CD4-positive, alpha-beta T cell (primary cell): ENCODE data around the gene RMRP. TPM values are rescaled to one million over a fixed set of nuclear protein-coding genes. Genes with fewer than 3 reads are reported as not detected.

ENCODE experiments used
- ATAC-seq: fragments of 200-7000 bp; cut with Tn5 transposase; one replicate; pipeline ENCODE4 v1.10.0; 2022; ENCODE audit warnings: mild to moderate bottlenecking; ENCODE audit not compliant: poor library complexity
- CTCF ChIA-PET: fragments of 350-600 bp; sonication (Branson Sonifier 250); formaldehyde crosslinking; loops from one replicate; lab custom pipeline; 2021; ENCODE audit warnings: antibody characterized with exemption, inconsistent platforms; lab: Charles Lee
- POLR2A ChIA-PET: fragments of 350-600 bp; sonication (Branson Sonifier 250); formaldehyde crosslinking; loops from one replicate; lab custom pipeline; 2021; ENCODE audit warnings: antibody characterized with exemption, inconsistent platforms; lab: Charles Lee
- DNase-seq, 14 experiments: peaks; one replicate each; pipeline ENCODE4 v3.0.0-alpha.2; 2013 to 2020; ENCODE audit warnings: mixed read lengths in 2 of 14
- H3K27ac ChIP-seq, 2 donors: one replicate each; pipeline versions ENCODE4 v1.5.1 to v1.7.0; 2013; ENCODE audit warnings: low read length in 2 of 2, low read depth in 1 of 2, mild to moderate bottlenecking in 1 of 2
- H3K27me3 ChIP-seq, 2 experiments: 1 replicate in 1 of 2; 2 replicates in 1 of 2; pipeline versions ENCODE4 v1.6.1 to v1.7.0; 2013; ENCODE audit warnings: low read length in 2 of 2, control low read depth in 1 of 2, mild to moderate bottlenecking in 1 of 2, moderate library complexity in 1 of 2; ENCODE audit not compliant: insufficient read depth in 2 of 2, control insufficient read depth in 1 of 2
- H3K36me3 ChIP-seq: one replicate; pipeline ENCODE4 v1.6.1; 2013; ENCODE audit warnings: low read length, control low read depth; ENCODE audit not compliant: insufficient read depth
- H3K4me1 ChIP-seq: one replicate; pipeline ENCODE4 v1.6.1; 2013; ENCODE audit warnings: low read length, control low read depth; ENCODE audit not compliant: insufficient read depth
- H3K4me3 ChIP-seq: one replicate; pipeline ENCODE4 v1.5.1; 2013; ENCODE audit warnings: mild to moderate bottlenecking, low read length, moderate library complexity
- H3K9me3 ChIP-seq, 2 experiments: 1 replicate in 1 of 2; 2 replicates in 1 of 2; pipeline versions ENCODE4 v1.6.1 to v1.7.0; 2013; ENCODE audit warnings: low read length in 2 of 2, mild to moderate bottlenecking in 2 of 2, control low read depth in 1 of 2, moderate library complexity in 1 of 2; ENCODE audit not compliant: control insufficient read depth in 1 of 2, insufficient read depth in 1 of 2
- H3K27ac Mint-ChIP-seq: one replicate; pipeline ENCODE4 v1.8.0; 2020; ENCODE audit warnings: mixed read lengths
- H3K27me3 Mint-ChIP-seq: one replicate; pipeline ENCODE4 v1.8.0; 2021; ENCODE audit warnings: mixed read lengths
- H3K36me3 Mint-ChIP-seq: one replicate; pipeline ENCODE4 v1.8.0; 2021; ENCODE audit warnings: low read depth, mixed read lengths
- H3K4me1 Mint-ChIP-seq: one replicate; pipeline ENCODE4 v1.8.0; 2021; ENCODE audit warnings: low read depth, mixed read lengths
- H3K4me3 Mint-ChIP-seq: one replicate; pipeline ENCODE4 v1.8.0; 2020; ENCODE audit warnings: mild to moderate bottlenecking, mixed read lengths
- H3K9me3 Mint-ChIP-seq: one replicate; pipeline ENCODE4 v1.8.0; 2020; ENCODE audit warnings: mixed read lengths
- CTCF ChIP-seq: fragments of 200-600 bp; IDR thresholded peaks from one replicate; pipeline ENCODE4 v1.8.0; 2022; ENCODE audit warnings: antibody characterized with exemption, mild to moderate bottlenecking
- intact Hi-C, 2 experiments: fragments of 100-400 bp; cut with DNase I in 1 of 2; cut with micrococcal nuclease in 1 of 2; formaldehyde crosslinking; loops; one replicate each; pipeline versions ENCODE4 v1.15.1 to v1.9.0; 2023 to 2025; cut with DNase I, micrococcal nuclease
- total RNA-seq, 174 experiments: library from RNA in 2 of 174; stranded (reverse) in 2 of 174; gene quantifications; one replicate each; pipeline ENCODE4 v1.2.3 and lab custom pipeline; 2021 to 2026

The RMRP gene
- total RNA-seq, 2 experiments from 2014 or later, result 14,857 to 24,615 TPM

GRCh38 chr9:35705372-35705771 lies 47.6 kb upstream of the RMRP start:
- Mint-ChIP-seq H3K27me3 (no peaks in the 10 kb centered on the region), H3K4me1 (no peaks in the 10 kb centered on the region), H3K36me3 (peaks cover 3% of the 10 kb centered on the region), H3K4me3 (no peak overlapping the region), H3K9me3 (no peaks in the 10 kb centered on the region), H3K27ac (no peak overlapping the region)
- DNase-seq (no peak), ATAC-seq (no peak)
- POLR2A ChIA-PET, result interaction anchor here (1.3 to 1.5 kb wide), 2 partner anchors 26 to 43 kb away, joined by 3 read pairs; partner anchors contain the start of gene TLN1
- CTCF ChIA-PET, result no interaction called here
- no peaks in the 10 kb centered on the region for H3K9me3 ChIP-seq
- H3K4me3 ChIP-seq, result no peak overlapping the region
- no peak overlapping the region for H3K27ac ChIP-seq
- no peaks in the 10 kb centered on the region for H3K4me1 ChIP-seq
- no peaks in the 10 kb centered on the region for H3K27me3 ChIP-seq
- TF ChIP-seq CTCF, result no peak
- H3K36me3 ChIP-seq, result peaks cover 92% of the 10 kb centered on the region
- intact Hi-C loops, result no loop called here

- DNase-seq, result no peak
- POLR2A ChIA-PET, result interaction anchor here (1.1 to 1.5 kb wide), 2 partner anchors 13 to 44 kb away, joined by 3 read pairs; no protein-coding TSS in a partner anchor
- Histone ChIP-seq H3K4me3 (no peak overlapping the region), H3K27ac (no peak overlapping the region), H3K36me3 (peaks cover 97% of the 10 kb centered on the region), H3K27me3 (no peaks in the 10 kb centered on the region), H3K9me3 (no peaks in the 10 kb centered on the region), H3K4me1 (no peaks in the 10 kb centered on the region)
- H3K9me3 Mint-ChIP-seq, result no peaks in the 10 kb centered on the region
- intact Hi-C loops, result no loop called here
- H3K27ac Mint-ChIP-seq, result no peak overlapping the region
- no peak for ATAC-seq
- CTCF ChIA-PET, result interaction anchor here (1.0 kb wide), 1 partner anchor 93 kb away, joined by 3 read pairs; no protein-coding TSS in a partner anchor
- H3K4me1 Mint-ChIP-seq, result no peaks in the 10 kb centered on the region
- no peaks in the 10 kb centered on the region for H3K36me3 Mint-ChIP-seq
- no peak for TF ChIP-seq CTCF
- no peak overlapping the region for H3K4me3 Mint-ChIP-seq
- H3K27me3 Mint-ChIP-seq, result no peaks in the 10 kb centered on the region
Measured at GRCh38 chr9:35703906-35704672, 46.3 kb upstream of the RMRP start.

- intact Hi-C loops, result no loop called here
- H3K4me3 Mint-ChIP-seq, result no peak overlapping the region
- ATAC-seq, result no peak
- H3K9me3 Mint-ChIP-seq, result no peaks in the 10 kb centered on the region
- peaks cover 2% of the 10 kb centered on the region for H3K4me1 Mint-ChIP-seq
- H3K36me3 Mint-ChIP-seq, result no peaks in the 10 kb centered on the region
- Histone ChIP-seq H3K4me3 (no peak overlapping the region), H3K4me1 (no peaks in the 10 kb centered on the region), H3K36me3 (peaks cover 97% of the 10 kb centered on the region), H3K27me3 (no peaks in the 10 kb centered on the region), H3K9me3 (no peaks in the 10 kb centered on the region), H3K27ac (no peak overlapping the region)
- ChIA-PET CTCF (interaction anchor here (1.0 kb wide), 1 partner anchor 91 kb away, joined by 3 read pairs; no protein-coding TSS in a partner anchor), POLR2A (no interaction called here)
- no peaks in the 10 kb centered on the region for H3K27me3 Mint-ChIP-seq
- TF ChIP-seq CTCF, result no peak
- H3K27ac Mint-ChIP-seq, result no peak overlapping the region
- no peak for DNase-seq
Measured at GRCh38 chr9:35702696-35703095, 44.9 kb upstream of the RMRP start.
